ENCODE measurements around the gene KCND3.

DNA sequence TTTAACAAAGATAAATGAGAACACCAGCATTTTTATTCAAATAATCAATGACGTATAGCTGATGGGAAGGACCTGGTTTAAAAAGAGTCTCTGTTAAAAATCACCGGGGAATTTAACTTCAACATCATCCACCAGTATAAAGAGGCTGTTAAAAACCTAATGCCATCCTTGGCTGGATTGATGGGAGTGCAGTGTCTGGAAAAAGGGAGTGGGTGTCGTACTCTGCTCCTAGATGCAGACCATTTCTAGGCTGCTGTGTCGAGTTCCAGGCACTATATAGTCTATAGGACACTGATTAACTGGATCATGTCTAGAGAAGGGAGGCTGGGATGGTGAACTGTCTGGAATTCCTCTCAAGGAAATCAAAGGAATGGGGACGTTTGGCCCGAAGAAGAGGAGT lies 197.7 kb downstream of the KCND3 start:
- TF ChIP-seq, protein P1, sequence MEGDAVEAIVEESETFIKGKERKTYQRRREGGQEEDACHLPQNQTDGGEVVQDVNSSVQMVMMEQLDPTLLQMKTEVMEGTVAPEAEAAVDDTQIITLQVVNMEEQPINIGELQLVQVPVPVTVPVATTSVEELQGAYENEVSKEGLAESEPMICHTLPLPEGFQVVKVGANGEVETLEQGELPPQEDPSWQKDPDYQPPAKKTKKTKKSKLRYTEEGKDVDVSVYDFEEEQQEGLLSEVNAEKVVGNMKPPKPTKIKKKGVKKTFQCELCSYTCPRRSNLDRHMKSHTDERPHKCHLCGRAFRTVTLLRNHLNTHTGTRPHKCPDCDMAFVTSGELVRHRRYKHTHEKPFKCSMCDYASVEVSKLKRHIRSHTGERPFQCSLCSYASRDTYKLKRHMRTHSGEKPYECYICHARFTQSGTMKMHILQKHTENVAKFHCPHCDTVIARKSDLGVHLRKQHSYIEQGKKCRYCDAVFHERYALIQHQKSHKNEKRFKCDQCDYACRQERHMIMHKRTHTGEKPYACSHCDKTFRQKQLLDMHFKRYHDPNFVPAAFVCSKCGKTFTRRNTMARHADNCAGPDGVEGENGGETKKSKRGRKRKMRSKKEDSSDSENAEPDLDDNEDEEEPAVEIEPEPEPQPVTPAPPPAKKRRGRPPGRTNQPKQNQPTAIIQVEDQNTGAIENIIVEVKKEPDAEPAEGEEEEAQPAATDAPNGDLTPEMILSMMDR (optimal IDR thresholded peaks at IDR 0.05 in 1 of 3, IDR thresholded peaks at IDR 0.05 in 1 of 3, conservative IDR thresholded peaks at IDR 0.05 in 1 of 3; ENCODE audit: extremely low read depth in 1 of 3, insufficient read depth in 2 of 3, low read length in 3 of 3) = no peak
- no peak for TF ChIP-seq EZH2 (IDR thresholded peaks at IDR 0.05; ENCODE audit: low read length)

All from keratinocyte (primary cell).